Testis (tissue), 2 donors: ENCODE data around the gene WBP1.

Experiments
- CTCF ChIP-seq, 3 experiments: fragments of 450-650 bp in 2 of 3; fragments of 200-600 bp in 1 of 3; sonication (generic) in 1 of 3; IDR thresholded peaks; one replicate each; pipeline ENCODE4 v1.5.1; 2016 to 2019; ENCODE audit warnings: antibody characterized with exemption in 3 of 3, mild to moderate bottlenecking in 2 of 3, moderate library complexity in 1 of 3
- POLR2A ChIP-seq: fragments of 450-650 bp; IDR thresholded peaks from one replicate; pipeline ENCODE4 v1.6.1; 2017; ENCODE audit warnings: antibody characterized with exemption, mild to moderate bottlenecking, moderate library complexity

- TF ChIP-seq CTCF (IDR thresholded peaks at IDR 0.05) (no peak), POLR2A (peak; percentile 85)
Measured at GRCh38 chr2:74457549-74458131, 598 bp upstream of the WBP1 start.
